BE2C (cell line): ENCODE measurements around the gene TCP11L2.

Experiments
- DNase-seq: peaks from one replicate; pipeline ENCODE4 v3.0.0-alpha.2; 2020
- H3K27me3 ChIP-seq: fragments of 250-450 bp; sonication (Bioruptor Pico); 2 replicates; pipeline ENCODE4 v1.5.1; 2020; ENCODE audit warnings: mild to moderate bottlenecking
- H3K36me3 ChIP-seq: fragments of 250-450 bp; sonication (Bioruptor Pico); 2 replicates; pipeline ENCODE4 v1.5.1; 2020; ENCODE audit warnings: mild to moderate bottlenecking
- H3K4me1 ChIP-seq: fragments of 250-450 bp; sonication (Bioruptor Pico); 2 replicates; pipeline ENCODE4 v1.5.1; 2020
- H3K4me3 ChIP-seq: 2 replicates; pipeline ENCODE4 v1.5.1; 2011; ENCODE audit warnings: low read depth, low read length
- H3K9me3 ChIP-seq: fragments of 250-450 bp; sonication (Bioruptor Pico); 2 replicates; pipeline ENCODE4 v1.5.1; 2020
- TF ChIP-seq, protein P1 (sequence below): IDR thresholded peaks from 2 replicates; pipeline ENCODE4 v1.5.1; 2012; ENCODE audit warnings: mild to moderate bottlenecking, low read depth, low read length

TCP11L2 gene

DNA sequence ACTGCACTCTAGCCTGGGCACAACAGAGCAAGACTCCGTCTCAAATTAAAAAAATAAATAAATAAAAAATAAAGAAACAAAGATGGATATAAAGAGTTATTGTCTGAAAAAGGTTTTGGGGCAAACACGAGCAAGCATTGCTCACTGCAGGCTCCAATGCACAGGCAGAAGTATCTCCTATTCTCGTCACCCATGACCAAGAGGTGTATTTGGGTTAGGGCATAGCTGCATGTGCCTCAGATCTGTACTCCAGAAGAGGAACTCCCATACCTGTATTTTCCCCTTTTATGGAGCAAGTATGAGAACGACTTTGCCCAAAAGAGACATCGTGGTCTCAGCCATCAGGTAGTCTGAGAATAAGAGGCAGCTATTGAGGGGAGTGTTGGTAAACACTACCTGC lies 10.2 kb upstream of the TCP11L2 start:
- DNase-seq, result no peak
- no peaks in the 10 kb centered on the region for H3K36me3 ChIP-seq
- no peak overlapping the region for H3K4me3 ChIP-seq
- no peaks in the 10 kb centered on the region for H3K4me1 ChIP-seq
- H3K27me3 ChIP-seq, result peaks cover 6% of the 10 kb centered on the region; the same call in 1 of the 2 replicates
- no peaks in the 10 kb centered on the region for H3K9me3 ChIP-seq
- TF ChIP-seq, protein P1, sequence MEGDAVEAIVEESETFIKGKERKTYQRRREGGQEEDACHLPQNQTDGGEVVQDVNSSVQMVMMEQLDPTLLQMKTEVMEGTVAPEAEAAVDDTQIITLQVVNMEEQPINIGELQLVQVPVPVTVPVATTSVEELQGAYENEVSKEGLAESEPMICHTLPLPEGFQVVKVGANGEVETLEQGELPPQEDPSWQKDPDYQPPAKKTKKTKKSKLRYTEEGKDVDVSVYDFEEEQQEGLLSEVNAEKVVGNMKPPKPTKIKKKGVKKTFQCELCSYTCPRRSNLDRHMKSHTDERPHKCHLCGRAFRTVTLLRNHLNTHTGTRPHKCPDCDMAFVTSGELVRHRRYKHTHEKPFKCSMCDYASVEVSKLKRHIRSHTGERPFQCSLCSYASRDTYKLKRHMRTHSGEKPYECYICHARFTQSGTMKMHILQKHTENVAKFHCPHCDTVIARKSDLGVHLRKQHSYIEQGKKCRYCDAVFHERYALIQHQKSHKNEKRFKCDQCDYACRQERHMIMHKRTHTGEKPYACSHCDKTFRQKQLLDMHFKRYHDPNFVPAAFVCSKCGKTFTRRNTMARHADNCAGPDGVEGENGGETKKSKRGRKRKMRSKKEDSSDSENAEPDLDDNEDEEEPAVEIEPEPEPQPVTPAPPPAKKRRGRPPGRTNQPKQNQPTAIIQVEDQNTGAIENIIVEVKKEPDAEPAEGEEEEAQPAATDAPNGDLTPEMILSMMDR, result no peak

DNA sequence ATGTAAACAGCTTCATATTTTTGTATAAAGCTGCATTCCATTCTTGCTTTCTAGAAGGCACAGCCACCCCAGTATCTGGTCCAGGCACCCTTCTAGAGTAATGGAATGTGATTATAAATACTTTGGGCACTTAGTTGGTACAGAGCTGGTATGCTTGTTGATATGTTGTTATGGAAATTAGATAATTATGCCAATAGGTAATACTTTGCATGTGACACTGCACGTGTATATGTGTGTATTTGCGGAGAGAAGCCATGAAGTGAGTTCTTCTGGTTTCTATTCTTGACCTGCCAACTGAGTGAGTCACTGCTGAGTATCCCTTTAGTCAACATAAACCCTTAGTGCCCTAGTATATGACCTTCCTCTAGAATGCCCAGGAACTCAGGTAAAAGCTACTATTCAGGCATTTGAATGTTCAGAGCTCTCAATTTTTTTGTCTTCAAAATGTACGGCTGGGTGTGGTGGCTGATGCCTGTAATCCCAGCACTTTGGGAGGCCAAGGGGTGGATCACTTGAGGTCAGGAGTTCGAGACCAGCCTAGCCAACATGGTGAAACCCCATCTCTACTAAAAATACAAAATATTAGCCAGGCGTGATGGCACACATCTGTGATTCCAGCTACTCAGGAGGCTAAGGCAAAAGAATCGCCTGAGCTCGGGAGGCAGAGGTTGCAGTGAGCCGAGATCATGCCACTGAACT lies 6.2 kb upstream of the TCP11L2 start:
- TF ChIP-seq, protein P1, result no peak
- H3K36me3 ChIP-seq, result no peaks in the 10 kb centered on the region
- 0 out of 2 replicates have a peak, but pooled peaks cover under 1% of the 10 kb centered on the region for H3K4me1 ChIP-seq
- H3K9me3 ChIP-seq, result no peaks in the 10 kb centered on the region
- no peak overlapping the region for H3K4me3 ChIP-seq
- peaks cover 6% of the 10 kb centered on the region; the same call in 1 of the 2 replicates for H3K27me3 ChIP-seq
- DNase-seq, result no peak

DNA sequence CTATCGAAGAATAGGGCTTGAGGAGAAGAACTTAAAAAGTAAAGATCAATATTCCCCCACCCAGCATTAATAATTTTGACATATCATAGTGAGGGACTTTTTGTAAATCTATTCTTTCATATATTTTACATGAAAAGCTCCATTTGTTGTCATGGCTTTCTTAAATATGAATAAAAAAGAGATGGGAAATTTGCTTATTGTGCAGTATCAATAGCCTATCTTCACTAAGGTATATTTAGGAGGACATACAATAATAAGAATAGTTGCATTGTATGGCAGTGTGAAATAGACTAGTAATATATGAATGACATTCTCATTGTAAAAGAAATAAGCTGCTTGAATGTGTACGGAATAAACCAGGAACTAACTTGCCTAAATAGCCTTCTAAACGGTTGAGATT lies 5.5 kb upstream of the TCP11L2 start:
- Histone ChIP-seq H3K4me1 (peaks cover 7% of the 10 kb centered on the region; the same call in 1 of the 2 replicates), H3K9me3 (peaks cover 2% of the 10 kb centered on the region; the same call in 1 of the 2 replicates), H3K36me3 (no peaks in the 10 kb centered on the region), H3K27me3 (peaks cover 9% of the 10 kb centered on the region; the same call in 1 of the 2 replicates), H3K4me3 (no peak overlapping the region)
- DNase-seq, result no peak
- TF ChIP-seq, protein P1, result no peak

DNA sequence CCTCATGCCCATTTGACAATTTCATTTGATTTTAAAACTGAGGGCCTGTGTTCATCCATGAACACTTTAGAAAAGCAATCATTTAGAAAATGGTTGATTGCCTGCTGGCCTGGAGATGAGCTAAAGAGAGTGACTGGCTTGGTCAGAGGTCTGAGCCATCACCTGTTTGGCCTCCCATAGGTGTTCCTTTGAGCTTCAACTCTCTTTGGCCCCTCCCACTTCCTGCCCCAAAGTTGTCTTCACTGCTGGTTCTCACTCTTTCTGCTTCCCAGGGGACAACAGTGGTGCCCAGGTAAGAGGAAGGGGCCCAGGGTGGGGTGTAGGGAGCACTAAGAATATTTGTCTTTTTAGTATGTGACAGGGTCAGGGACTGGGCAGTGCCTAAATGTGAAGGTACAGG lies 4.9 kb upstream of the TCP11L2 start:
- TF ChIP-seq, protein P1, result no peak
- Histone ChIP-seq H3K9me3 (peaks cover 2% of the 10 kb centered on the region; the same call in 1 of the 2 replicates), H3K4me1 (peaks cover 7% of the 10 kb centered on the region; the same call in 1 of the 2 replicates), H3K4me3 (no peak overlapping the region), H3K27me3 (peaks cover 9% of the 10 kb centered on the region; the same call in 1 of the 2 replicates), H3K36me3 (no peaks in the 10 kb centered on the region)
- DNase-seq, result no peak

DNA sequence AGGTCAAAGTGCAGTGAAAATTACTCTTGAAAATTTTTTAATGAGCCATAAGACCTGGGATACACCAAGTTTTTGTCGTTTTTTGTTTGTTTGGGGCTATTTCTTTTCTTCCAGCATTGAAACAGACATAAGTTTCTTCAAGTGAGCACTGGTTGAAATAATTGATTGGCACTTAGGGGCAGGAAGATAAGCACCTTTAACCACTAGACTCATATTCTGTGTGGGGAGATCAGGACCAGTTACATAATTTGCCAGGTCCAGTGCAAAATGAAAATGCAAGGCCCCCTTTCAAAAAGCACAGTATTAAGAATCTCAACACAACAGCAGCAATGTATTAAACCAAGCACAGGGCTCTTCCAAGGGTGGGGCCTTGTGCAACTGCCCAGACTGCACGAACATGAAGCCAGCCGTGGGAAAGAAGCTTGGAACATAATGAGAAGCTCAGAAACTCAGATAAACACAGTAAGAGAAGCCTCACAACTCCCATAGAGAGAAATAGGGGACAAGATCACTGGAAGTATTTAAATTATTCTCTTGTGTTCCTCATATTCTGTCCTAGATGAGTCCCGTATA lies 3.2 kb upstream of the TCP11L2 start:
- DNase-seq, result no peak
- Histone ChIP-seq H3K4me1 (peaks cover 7% of the 10 kb centered on the region; the same call in 1 of the 2 replicates), H3K4me3 (no peak overlapping the region), H3K36me3 (no peaks in the 10 kb centered on the region), H3K9me3 (peaks cover 2% of the 10 kb centered on the region; the same call in 1 of the 2 replicates), H3K27me3 (peaks cover 3% of the 10 kb centered on the region; the same call in 1 of the 2 replicates)
- TF ChIP-seq, protein P1, result no peak

DNA sequence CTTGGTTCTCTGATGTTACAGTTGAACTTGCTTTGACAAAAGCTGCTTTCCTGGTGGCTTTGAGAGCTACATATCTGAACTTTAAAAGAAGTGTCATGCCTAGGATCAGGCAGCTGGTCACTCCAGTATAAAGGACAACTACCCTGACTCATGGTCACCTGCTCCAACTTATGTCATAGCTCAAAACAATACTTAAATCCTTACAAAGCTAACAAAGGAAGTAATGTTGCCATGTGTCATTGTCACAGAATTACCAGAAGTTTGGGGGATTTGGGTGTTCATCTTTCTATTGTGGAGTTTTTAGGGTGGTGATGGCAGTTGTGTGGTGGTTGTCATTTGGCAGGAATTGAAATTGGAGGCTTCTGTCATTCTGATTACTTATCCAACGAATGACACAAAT lies 1.8 kb upstream of the TCP11L2 start:
- Histone ChIP-seq H3K4me1 (peaks cover 7% of the 10 kb centered on the region; the same call in 1 of the 2 replicates), H3K27me3 (peaks cover 3% of the 10 kb centered on the region; the same call in 1 of the 2 replicates), H3K4me3 (no peak overlapping the region), H3K9me3 (peaks cover 2% of the 10 kb centered on the region; the same call in 1 of the 2 replicates), H3K36me3 (no peaks in the 10 kb centered on the region)
- TF ChIP-seq, protein P1, result no peak
- no peak for DNase-seq
